Measurements from ENCODE around the gene C16orf92.
"Not testable (repeated sequence)": the region's sequence is repeated elsewhere in the genome, so short reads cannot be mapped to it uniquely, and the experiment has no call there.

- TF ChIP-seq CTCF (conservative IDR thresholded peaks at IDR 0.05; ENCODE audit: low read depth, low read length); EZH2 (IDR thresholded peaks at IDR 0.05; ENCODE audit: borderline replicate concordance, low read depth, low read length, poor library complexity, severe bottlenecking): not testable (repeated sequence)
These were observed 5.1 kb upstream of the C16orf92 start for GRCh38 chr16:30017937-30018336.

Data from A673 (cell line).